ENCODE data around the gene USP24. TPM values are rescaled to one million over a fixed set of nuclear protein-coding genes. Genes with fewer than 3 reads are reported as not detected.
"Not testable (repeated sequence)": the region's sequence is repeated elsewhere in the genome, so short reads cannot be mapped to it uniquely, and the experiment has no call there.

USP24 gene
- total RNA-seq, 4 donors from 2014 or later = 20.9 to 58.6 (median 40.5) TPM

DNA sequence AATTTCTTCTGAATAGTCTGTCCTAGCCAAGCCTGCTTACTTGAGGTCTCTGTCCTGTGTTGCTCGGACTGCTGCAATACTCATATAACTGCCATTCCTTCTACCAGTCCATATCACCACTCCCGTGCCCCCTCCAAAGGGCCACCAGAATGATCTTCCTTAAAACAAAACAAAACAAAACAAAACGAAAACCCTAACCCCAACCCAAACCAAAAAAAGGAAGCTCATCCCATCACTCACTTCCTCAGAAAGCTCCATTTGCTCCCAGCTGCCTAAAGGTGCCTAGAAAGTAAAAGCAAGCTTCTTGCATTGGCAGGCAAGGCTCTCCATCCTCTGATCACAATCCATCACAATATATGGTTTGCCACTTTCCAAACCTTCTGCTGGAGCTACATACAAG is 20.3 kb downstream of the USP24 start:
- TF ChIP-seq POLR2A (IDR thresholded peaks at IDR 0.05) = no peak
- TF ChIP-seq, protein P1, sequence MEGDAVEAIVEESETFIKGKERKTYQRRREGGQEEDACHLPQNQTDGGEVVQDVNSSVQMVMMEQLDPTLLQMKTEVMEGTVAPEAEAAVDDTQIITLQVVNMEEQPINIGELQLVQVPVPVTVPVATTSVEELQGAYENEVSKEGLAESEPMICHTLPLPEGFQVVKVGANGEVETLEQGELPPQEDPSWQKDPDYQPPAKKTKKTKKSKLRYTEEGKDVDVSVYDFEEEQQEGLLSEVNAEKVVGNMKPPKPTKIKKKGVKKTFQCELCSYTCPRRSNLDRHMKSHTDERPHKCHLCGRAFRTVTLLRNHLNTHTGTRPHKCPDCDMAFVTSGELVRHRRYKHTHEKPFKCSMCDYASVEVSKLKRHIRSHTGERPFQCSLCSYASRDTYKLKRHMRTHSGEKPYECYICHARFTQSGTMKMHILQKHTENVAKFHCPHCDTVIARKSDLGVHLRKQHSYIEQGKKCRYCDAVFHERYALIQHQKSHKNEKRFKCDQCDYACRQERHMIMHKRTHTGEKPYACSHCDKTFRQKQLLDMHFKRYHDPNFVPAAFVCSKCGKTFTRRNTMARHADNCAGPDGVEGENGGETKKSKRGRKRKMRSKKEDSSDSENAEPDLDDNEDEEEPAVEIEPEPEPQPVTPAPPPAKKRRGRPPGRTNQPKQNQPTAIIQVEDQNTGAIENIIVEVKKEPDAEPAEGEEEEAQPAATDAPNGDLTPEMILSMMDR (IDR thresholded peaks at IDR 0.05) = no peak

GRCh38 chr1:55192093-55192492 is 23.1 kb downstream of the USP24 start:
- DNase-seq (ENCODE audit: low spot score in 2 of 2) = no peak
- WGBS, 2 donors = 81 to 82% methylated on average over 1 of the region's 1 CpG
- no peak overlapping the region for H3K4me3 ChIP-seq (ENCODE audit: low read depth, poor library complexity, severe bottlenecking)
- TF ChIP-seq POLR2A (IDR thresholded peaks at IDR 0.05) = no peak
- TF ChIP-seq, protein P1 (IDR thresholded peaks at IDR 0.05) = no peak
- intact Hi-C loops (cut with DNase I; ENCODE audit: low total_unique reads) = no loop called here

More for the DNA sequence above, 20.3 kb downstream of the USP24 start:
- no peak for DNase-seq (ENCODE audit: low spot score in 2 of 2)
- no peak overlapping the region for H3K4me3 ChIP-seq (ENCODE audit: low read depth, poor library complexity, severe bottlenecking)
- 77 to 92% methylated on average over 3 of the region's 3 CpGs for WGBS, 2 donors
- intact Hi-C loops (cut with DNase I; ENCODE audit: low total_unique reads) = no loop called here

DNA sequence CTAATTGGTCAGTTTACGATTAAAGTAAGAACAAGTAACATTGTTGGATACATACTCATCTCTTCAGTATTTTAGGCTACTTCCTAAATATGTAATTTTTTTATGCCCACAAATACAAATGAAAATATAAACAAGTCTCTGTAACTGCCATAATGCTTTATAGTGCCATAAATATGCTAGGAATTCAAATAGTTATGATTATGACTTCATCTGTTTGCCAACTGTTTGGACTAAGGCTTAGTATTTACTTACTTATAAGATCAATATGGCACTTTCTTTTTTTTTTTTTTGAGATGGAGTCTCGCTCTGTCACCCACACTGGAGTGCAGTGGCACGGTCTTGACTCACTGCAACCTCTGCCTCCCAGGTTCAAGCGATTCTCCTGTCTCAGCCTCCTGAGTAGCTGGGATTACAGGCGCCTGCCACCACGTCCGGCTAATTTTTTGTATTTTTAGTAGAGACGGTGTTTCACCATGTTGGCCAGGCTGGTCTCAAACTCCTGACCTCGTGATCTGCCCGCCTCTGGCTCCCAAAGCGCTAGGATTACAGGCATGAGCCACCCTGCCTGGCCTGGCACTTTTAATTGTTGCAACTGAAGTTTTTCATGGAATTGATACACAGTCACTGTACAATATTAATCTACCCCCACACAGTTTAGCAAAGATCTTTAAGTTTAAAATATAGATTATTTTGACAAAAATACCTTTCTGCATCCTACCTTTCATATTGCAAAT is 23.8 kb downstream of the USP24 start:
- H3K4me3 ChIP-seq (ENCODE audit: low read depth, poor library complexity, severe bottlenecking); DNase-seq (ENCODE audit: low spot score in 2 of 2); intact Hi-C loops (cut with DNase I; ENCODE audit: low total_unique reads): not testable (repeated sequence)
- 83 to 84% methylated on average over 11 of the region's 11 CpGs for WGBS, 2 donors

GRCh38 chr1:55190109-55190508 is 25.1 kb downstream of the USP24 start:
- 94 to 96% methylated on average over 4 of the region's 4 CpGs for WGBS, 2 donors
- H3K4me3 ChIP-seq (ENCODE audit: low read depth, poor library complexity, severe bottlenecking) = no peak overlapping the region
- intact Hi-C loops (cut with DNase I; ENCODE audit: low total_unique reads) = no loop called here

GRCh38 chr1:55188909-55189308 is 26.3 kb downstream of the USP24 start:
- H3K4me3 ChIP-seq (ENCODE audit: low read depth, poor library complexity, severe bottlenecking) = no peak overlapping the region
- intact Hi-C loops (cut with DNase I; ENCODE audit: low total_unique reads) = no loop called here
- WGBS, 2 donors = 74 to 79% methylated on average over 5 of the region's 5 CpGs
- DNase-seq (ENCODE audit: low spot score in 2 of 2) = no peak
- TF ChIP-seq POLR2A (IDR thresholded peaks at IDR 0.05) = no peak
- TF ChIP-seq, protein P1 (IDR thresholded peaks at IDR 0.05) = no peak

More at GRCh38 chr1:55190109-55190508, 25.1 kb downstream of the USP24 start:
- TF ChIP-seq, protein P1 (IDR thresholded peaks at IDR 0.05) = no peak
- no peak for TF ChIP-seq POLR2A (IDR thresholded peaks at IDR 0.05)
- no peak for DNase-seq (ENCODE audit: low spot score in 2 of 2)

DNA sequence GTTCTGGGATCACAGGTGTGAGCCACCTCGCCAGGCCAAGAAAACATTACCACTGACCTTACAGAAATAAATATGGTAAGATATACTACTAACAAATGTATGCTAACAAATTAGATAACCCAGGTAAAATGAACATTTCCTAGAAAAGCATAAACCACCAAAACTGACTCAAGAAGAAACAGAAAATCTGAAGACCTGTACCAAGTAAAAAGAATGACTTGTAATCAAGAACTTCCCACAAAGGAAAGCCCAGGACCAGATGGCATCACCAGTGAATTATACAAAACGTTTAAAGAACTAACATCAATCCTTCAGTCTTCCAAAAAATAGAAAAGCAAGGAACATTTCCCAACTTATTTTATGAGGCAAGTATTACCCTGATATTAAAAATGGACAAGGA is 29.3 kb downstream of the USP24 start:
- DNase-seq (ENCODE audit: low spot score in 2 of 2) = no peak
- no peak overlapping the region for H3K4me3 ChIP-seq (ENCODE audit: low read depth, poor library complexity, severe bottlenecking)
- no peak for TF ChIP-seq POLR2A (IDR thresholded peaks at IDR 0.05)
- TF ChIP-seq, protein P1 (IDR thresholded peaks at IDR 0.05) = no peak
- 86 to 89% methylated on average over 2 of the region's 2 CpGs for WGBS, 2 donors
- intact Hi-C loops (cut with DNase I; ENCODE audit: low total_unique reads) = no loop called here

Data from lower leg skin (tissue), 4 donors.